GM21723 (cell line): ENCODE measurements around the gene MAGEB4.
A peak's percentile ranks its signal among the peaks of the same experiment; 100 is the strongest.
"Not testable (repeated sequence)": the region's sequence is repeated elsewhere in the genome, so short reads cannot be mapped to it uniquely, and the experiment has no call there.

ENCODE experiments used
- ATAC-seq: cut with Tn5 transposase; IDR thresholded peaks from one replicate; pipeline ENCODE4 v1.9.1; 2021; ENCODE audit warnings: mild to moderate bottlenecking, moderate library complexity; ENCODE audit not compliant: unreplicated experiment

MAGEB4 gene

GRCh38 chrX:30241724-30242415 is at the start of gene MAGEB4:
Gene MAGEB4 (plus strand): TSS chrX:30242000. CDS start chrX:30242136, 136 bp downstream.
- no peak for ATAC-seq

- ATAC-seq: not testable (repeated sequence)
Observed at GRCh38 chrX:30193910-30194309, 47.9 kb upstream of the MAGEB4 start.

- ATAC-seq: peak; percentile 62
Observed at GRCh38 chrX:30196322-30196721, 45.5 kb upstream of the MAGEB4 start.

GRCh38 chrX:30212172-30212571 is 29.6 kb upstream of the MAGEB4 start:
- no peak for ATAC-seq

- no peak for ATAC-seq
Observed at GRCh38 chrX:30215357-30215843, 26.4 kb upstream of the MAGEB4 start, which contains the start of gene MAGEB2. Gene MAGEB2 (plus strand): TSS chrX:30215563. CDS start chrX:30218581, 3,018 bp downstream.

- no peak for ATAC-seq
Observed at GRCh38 chrX:30217465-30217864, 24.3 kb upstream of the MAGEB4 start.

GRCh38 chrX:30219372-30219771 is 22.4 kb upstream of the MAGEB4 start:
- ATAC-seq: no peak

- no peak for ATAC-seq
Observed at GRCh38 chrX:30220661-30221060, 21.1 kb upstream of the MAGEB4 start.

GRCh38 chrX:30224536-30224935 is 17.3 kb upstream of the MAGEB4 start:
- no peak for ATAC-seq

GRCh38 chrX:30228526-30228925 is 13.3 kb upstream of the MAGEB4 start:
- ATAC-seq: no peak

GRCh38 chrX:30230395-30230794 is 11.4 kb upstream of the MAGEB4 start, which contains the start of gene MAGEB3:
Gene MAGEB3 (plus strand): TSS chrX:30230657. CDS start chrX:30235925, 5,268 bp downstream.
- no peak for ATAC-seq

GRCh38 chrX:30246769-30247489 is 5.1 kb downstream of the MAGEB4 start, which contains the start of gene MAGEB1:
Gene MAGEB1 (plus strand): TSS chrX:30247146. CDS start chrX:30250494, 3,348 bp downstream.
- no peak for ATAC-seq

GRCh38 chrX:30248854-30249253 is 7.1 kb downstream of the MAGEB4 start:
- ATAC-seq: peak; percentile 58

- ATAC-seq: peak; percentile 76
Observed at GRCh38 chrX:30253257-30253656, 11.5 kb downstream of the MAGEB4 start.

GRCh38 chrX:30259927-30260326 is 18.1 kb downstream of the MAGEB4 start:
- no peak for ATAC-seq

- ATAC-seq: no peak
Observed at GRCh38 chrX:30261012-30261411, 19.2 kb downstream of the MAGEB4 start.

GRCh38 chrX:30262763-30263162 is 21.0 kb downstream of the MAGEB4 start:
- no peak for ATAC-seq

GRCh38 chrX:30270639-30271038 is 28.8 kb downstream of the MAGEB4 start:
- no peak for ATAC-seq

GRCh38 chrX:30275498-30275897 is 33.7 kb downstream of the MAGEB4 start:
- ATAC-seq: no peak

- ATAC-seq: no peak
Observed at GRCh38 chrX:30278365-30278764, 36.6 kb downstream of the MAGEB4 start.

GRCh38 chrX:30280428-30280827 is 38.6 kb downstream of the MAGEB4 start:
- no peak for ATAC-seq

- no peak for ATAC-seq
Observed at GRCh38 chrX:30282527-30282926, 40.7 kb downstream of the MAGEB4 start.
